Umbilical cord (tissue), 2 donors: ENCODE data around the gene CWF19L1. TPM values are rescaled to one million over a fixed set of nuclear protein-coding genes. Genes with fewer than 3 reads are reported as not detected.

ENCODE experiments used
- DNase-seq: peaks from one replicate; pipeline ENCODE4 v3.0.0-alpha.2; 2015; ENCODE audit warnings: low spot score
- total RNA-seq: library from RNA; depleted of rRNA; stranded (reverse); fragments of >200 nt; gene quantifications from one replicate; pipeline ENCODE4 v1.2.3, GENCODE V29; 2014; ENCODE audit warnings: low replicate concordance; ENCODE audit not compliant: insufficient read depth

The CWF19L1 gene
- total RNA-seq, 1 donor from 2014 or later: 11.1 TPM

- no peak for DNase-seq
These were observed 84.5 kb downstream of the CWF19L1 start for GRCh38 chr10:100182908-100183307.

Other genes starting within 250 kb of the CWF19L1 start
- gene CPN1, start 185.8 kb downstream of the CWF19L1 start, total RNA-seq: not detected
- gene ERLIN1, start 81.6 kb downstream of the CWF19L1 start, total RNA-seq: 15.6 TPM
- 23.4 TPM for gene CHUK, start 38.0 kb downstream of the CWF19L1 start, total RNA-seq
- gene BLOC1S2, start 19.0 kb upstream of the CWF19L1 start, total RNA-seq: 27.0 TPM
- gene PKD2L1, start 62.6 kb upstream of the CWF19L1 start, total RNA-seq: not detected
- gene SCD, start 79.6 kb upstream of the CWF19L1 start, total RNA-seq: 52.0 TPM
- 0.72 TPM for gene WNT8B, start 195.4 kb upstream of the CWF19L1 start, total RNA-seq